ENCODE results near the gene EEF1AKMT4.

EEF1AKMT4 gene

GRCh38 chr3:184237211-184237610, 12.3 kb upstream of the EEF1AKMT4 start:
- Histone ChIP-seq H3K9me3 (replicated peaks; ENCODE audit: low read length) (no peaks in the 10 kb centered on the region), H3K4me2 (ENCODE audit: low read length) (no peak overlapping the region), H3K36me3 (ENCODE audit: insufficient read depth, low read length) (peaks cover 2% of the 10 kb centered on the region), H3K4me3 (ENCODE audit: low read length) (no peak overlapping the region), H3K27me3 (ENCODE audit: control insufficient read depth, insufficient read depth, low read length) (peaks cover 24% of the 10 kb centered on the region), H3K9ac (ENCODE audit: low read depth, low read length) (no peak overlapping the region), H3K4me1 (ENCODE audit: control insufficient read depth, insufficient read depth, low read length) (peaks cover 8% of the 10 kb centered on the region)

- H3K36me3 ChIP-seq (ENCODE audit: insufficient read depth, low read length): peaks cover 8% of the 10 kb centered on the region
- peaks cover 18% of the 10 kb centered on the region for H3K27me3 ChIP-seq (ENCODE audit: control insufficient read depth, insufficient read depth, low read length)
- H3K9ac ChIP-seq (ENCODE audit: low read depth, low read length): no peak overlapping the region
Measured at GRCh38 chr3:184237807-184238206, 11.7 kb upstream of the EEF1AKMT4 start.

GRCh38 chr3:184238246-184238818, 11.1 kb upstream of the EEF1AKMT4 start:
- H3K9ac ChIP-seq (ENCODE audit: low read depth, low read length): no peak overlapping the region
- no peak overlapping the region for H3K4me3 ChIP-seq (ENCODE audit: low read length)
- H3K9me3 ChIP-seq (replicated peaks; ENCODE audit: low read length): no peaks in the 10 kb centered on the region
- H3K4me1 ChIP-seq (ENCODE audit: control insufficient read depth, insufficient read depth, low read length): peaks cover 8% of the 10 kb centered on the region
- H3K27me3 ChIP-seq (ENCODE audit: control insufficient read depth, insufficient read depth, low read length): peaks cover 14% of the 10 kb centered on the region
- H3K4me2 ChIP-seq (ENCODE audit: low read length): no peak overlapping the region
- peaks cover 10% of the 10 kb centered on the region for H3K36me3 ChIP-seq (ENCODE audit: insufficient read depth, low read length)

More at GRCh38 chr3:184237807-184238206, 11.7 kb upstream of the EEF1AKMT4 start:
- H3K4me1 ChIP-seq (ENCODE audit: control insufficient read depth, insufficient read depth, low read length): peaks cover 8% of the 10 kb centered on the region
- no peaks in the 10 kb centered on the region for H3K9me3 ChIP-seq (replicated peaks; ENCODE audit: low read length)
- no peak overlapping the region for H3K4me3 ChIP-seq (ENCODE audit: low read length)
- no peak overlapping the region for H3K4me2 ChIP-seq (ENCODE audit: low read length)

GRCh38 chr3:184239221-184239620, 10.3 kb upstream of the EEF1AKMT4 start:
- Histone ChIP-seq H3K4me3 (ENCODE audit: low read length) (no peak overlapping the region), H3K4me2 (ENCODE audit: low read length) (no peak overlapping the region), H3K4me1 (ENCODE audit: control insufficient read depth, insufficient read depth, low read length) (peaks cover 3% of the 10 kb centered on the region), H3K36me3 (ENCODE audit: insufficient read depth, low read length) (peaks cover 14% of the 10 kb centered on the region), H3K27me3 (ENCODE audit: control insufficient read depth, insufficient read depth, low read length) (peaks cover 14% of the 10 kb centered on the region), H3K9me3 (replicated peaks; ENCODE audit: low read length) (no peaks in the 10 kb centered on the region), H3K9ac (ENCODE audit: low read depth, low read length) (no peak overlapping the region)

- peaks cover 14% of the 10 kb centered on the region for H3K27me3 ChIP-seq (ENCODE audit: control insufficient read depth, insufficient read depth, low read length)
- no peak overlapping the region for H3K4me2 ChIP-seq (ENCODE audit: low read length)
- H3K4me1 ChIP-seq (ENCODE audit: control insufficient read depth, insufficient read depth, low read length): no peaks in the 10 kb centered on the region
- no peak overlapping the region for H3K4me3 ChIP-seq (ENCODE audit: low read length)
- no peak overlapping the region for H3K9ac ChIP-seq (ENCODE audit: low read depth, low read length)
- no peaks in the 10 kb centered on the region for H3K9me3 ChIP-seq (replicated peaks; ENCODE audit: low read length)
- peaks cover 19% of the 10 kb centered on the region for H3K36me3 ChIP-seq (ENCODE audit: insufficient read depth, low read length)
Measured at GRCh38 chr3:184239708-184240107, 9.8 kb upstream of the EEF1AKMT4 start.

GRCh38 chr3:184240384-184241140, 8.9 kb upstream of the EEF1AKMT4 start:
- no peaks in the 10 kb centered on the region for H3K9me3 ChIP-seq (replicated peaks; ENCODE audit: low read length)
- no peak overlapping the region for H3K4me3 ChIP-seq (ENCODE audit: low read length)
- H3K27me3 ChIP-seq (ENCODE audit: control insufficient read depth, insufficient read depth, low read length): peaks cover 14% of the 10 kb centered on the region
- no peak overlapping the region for H3K9ac ChIP-seq (ENCODE audit: low read depth, low read length)
- H3K4me1 ChIP-seq (ENCODE audit: control insufficient read depth, insufficient read depth, low read length): no peaks in the 10 kb centered on the region
- H3K36me3 ChIP-seq (ENCODE audit: insufficient read depth, low read length): peaks cover 26% of the 10 kb centered on the region
- H3K4me2 ChIP-seq (ENCODE audit: low read length): no peak overlapping the region

- Histone ChIP-seq H3K27me3 (ENCODE audit: control insufficient read depth, insufficient read depth, low read length) (peaks cover 10% of the 10 kb centered on the region), H3K9me3 (replicated peaks; ENCODE audit: low read length) (no peaks in the 10 kb centered on the region), H3K4me3 (ENCODE audit: low read length) (no peak overlapping the region), H3K4me1 (ENCODE audit: control insufficient read depth, insufficient read depth, low read length) (no peaks in the 10 kb centered on the region), H3K9ac (ENCODE audit: low read depth, low read length) (no peak overlapping the region), H3K4me2 (ENCODE audit: low read length) (no peak overlapping the region), H3K36me3 (ENCODE audit: insufficient read depth, low read length) (peaks cover 27% of the 10 kb centered on the region)
Measured at GRCh38 chr3:184241141-184241446, 8.4 kb upstream of the EEF1AKMT4 start.

- no peaks in the 10 kb centered on the region for H3K4me1 ChIP-seq (ENCODE audit: control insufficient read depth, insufficient read depth, low read length)
- H3K9me3 ChIP-seq (replicated peaks; ENCODE audit: low read length): no peaks in the 10 kb centered on the region
- no peak overlapping the region for H3K9ac ChIP-seq (ENCODE audit: low read depth, low read length)
- H3K36me3 ChIP-seq (ENCODE audit: insufficient read depth, low read length): peaks cover 27% of the 10 kb centered on the region
- no peak overlapping the region for H3K4me2 ChIP-seq (ENCODE audit: low read length)
- no peak overlapping the region for H3K4me3 ChIP-seq (ENCODE audit: low read length)
- peaks cover 4% of the 10 kb centered on the region for H3K27me3 ChIP-seq (ENCODE audit: control insufficient read depth, insufficient read depth, low read length)
Measured at GRCh38 chr3:184241447-184242296, 7.8 kb upstream of the EEF1AKMT4 start.

- peaks cover 27% of the 10 kb centered on the region for H3K36me3 ChIP-seq (ENCODE audit: insufficient read depth, low read length)
- no peak overlapping the region for H3K4me2 ChIP-seq (ENCODE audit: low read length)
- H3K9me3 ChIP-seq (replicated peaks; ENCODE audit: low read length): no peaks in the 10 kb centered on the region
- no peaks in the 10 kb centered on the region for H3K4me1 ChIP-seq (ENCODE audit: control insufficient read depth, insufficient read depth, low read length)
- peaks cover 4% of the 10 kb centered on the region for H3K27me3 ChIP-seq (ENCODE audit: control insufficient read depth, insufficient read depth, low read length)
- H3K4me3 ChIP-seq (ENCODE audit: low read length): no peak overlapping the region
- no peak overlapping the region for H3K9ac ChIP-seq (ENCODE audit: low read depth, low read length)
Measured at GRCh38 chr3:184242297-184242685, 7.2 kb upstream of the EEF1AKMT4 start.

GRCh38 chr3:184248454-184249411, 739 bp upstream of the EEF1AKMT4 start, which contains the start of gene ALG3:
TSS of gene ALG3 (minus strand) at chr3:184248962. CDS start at chr3:184248940, 22 bp downstream.
- no peaks in the 10 kb centered on the region for H3K27me3 ChIP-seq (ENCODE audit: control insufficient read depth, insufficient read depth, low read length)
- peak within 1 kb of the TSS; percentile 99 for H3K4me3 ChIP-seq (ENCODE audit: low read length)
- H3K9ac ChIP-seq (ENCODE audit: low read depth, low read length): peak within 1 kb of the TSS; percentile 96
- H3K9me3 ChIP-seq (replicated peaks; ENCODE audit: low read length): no peaks in the 10 kb centered on the region
- H3K4me1 ChIP-seq (ENCODE audit: control insufficient read depth, insufficient read depth, low read length): peaks cover 3% of the 10 kb centered on the region
- H3K36me3 ChIP-seq (ENCODE audit: insufficient read depth, low read length): peaks cover 13% of the 10 kb centered on the region
- H3K4me2 ChIP-seq (ENCODE audit: low read length): peak within 1 kb of the TSS; percentile 100

Measured in skeletal muscle satellite cell (primary cell).